Renal pelvis (tissue), 4 donors: ENCODE data around the gene MAMSTR. TPM values are rescaled to one million over a fixed set of nuclear protein-coding genes. Genes with fewer than 3 reads are reported as not detected.
A peak's percentile ranks its signal among the peaks of the same experiment; 100 is the strongest.
"Not testable (repeated sequence)": the region's sequence is repeated elsewhere in the genome, so short reads cannot be mapped to it uniquely, and the experiment has no call there.

Experiments
- DNase-seq: peaks from one replicate; pipeline ENCODE4 v3.0.0-alpha.2; 2013
- polyA plus RNA-seq, 3 donors: library from polyadenylated mRNA; unstranded; fragments of 120-200 nt; gene quantifications; one replicate each; pipeline ENCODE4 v1.2.1, GENCODE V29; 2013; ENCODE audit not compliant: insufficient read length in 3 of 3

The MAMSTR gene
- polyA plus RNA-seq, 3 donors, result 5.7 to 8.0 (median 7.1) TPM

DNA sequence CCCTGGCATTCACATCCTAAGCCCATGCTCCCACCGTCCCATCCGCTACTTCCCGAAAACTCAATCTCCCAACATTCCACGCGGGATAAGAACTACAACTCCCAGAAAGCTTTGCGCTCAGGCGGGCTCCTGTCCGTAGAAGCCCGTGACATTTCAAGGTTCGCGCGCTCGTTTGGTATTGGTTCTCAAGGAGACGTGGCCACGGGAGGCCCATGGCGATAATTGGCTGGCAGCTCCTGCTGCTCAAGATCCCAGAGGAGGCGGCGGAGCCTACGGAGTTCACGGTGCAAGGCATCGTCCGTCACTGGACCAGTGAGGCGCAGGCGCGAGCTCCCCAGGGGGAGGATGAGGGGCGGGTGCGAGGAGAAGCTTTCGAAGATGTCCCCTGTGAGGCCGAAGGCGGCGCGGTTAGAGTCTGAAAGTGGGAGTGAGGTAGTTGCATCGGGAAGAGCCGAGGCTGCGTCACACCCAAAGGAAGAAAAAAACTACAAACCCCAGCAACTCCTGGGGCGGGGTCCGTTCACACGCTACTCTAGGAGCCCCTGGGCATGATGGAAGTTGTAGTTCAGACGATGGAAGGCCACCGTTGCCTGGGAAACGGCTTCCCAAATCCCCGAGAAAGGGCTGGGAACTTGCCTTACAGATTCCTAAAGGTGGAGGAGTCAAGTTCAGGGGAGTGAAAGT, 1.2 kb upstream of the MAMSTR start:
- peak; percentile 100 for DNase-seq

DNA sequence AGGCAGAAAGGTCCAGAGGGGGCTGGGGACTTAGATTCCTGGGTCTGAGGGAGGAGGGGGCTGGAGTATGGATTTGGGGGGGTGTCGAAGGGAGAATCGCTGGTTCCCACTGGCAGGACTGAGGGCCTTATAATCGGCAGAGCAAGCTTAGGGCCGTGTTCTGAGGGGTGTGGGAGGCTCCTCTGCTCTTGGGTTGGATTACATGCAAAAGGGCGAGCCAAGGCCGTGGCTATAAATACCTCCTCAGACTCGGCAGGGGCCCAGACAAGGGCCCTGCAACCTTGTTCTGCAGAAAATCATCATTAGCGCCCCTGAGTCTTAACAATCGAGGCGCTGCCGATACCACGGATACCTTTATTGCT, 707 bp upstream of the MAMSTR start:
- DNase-seq, result no peak

DNA sequence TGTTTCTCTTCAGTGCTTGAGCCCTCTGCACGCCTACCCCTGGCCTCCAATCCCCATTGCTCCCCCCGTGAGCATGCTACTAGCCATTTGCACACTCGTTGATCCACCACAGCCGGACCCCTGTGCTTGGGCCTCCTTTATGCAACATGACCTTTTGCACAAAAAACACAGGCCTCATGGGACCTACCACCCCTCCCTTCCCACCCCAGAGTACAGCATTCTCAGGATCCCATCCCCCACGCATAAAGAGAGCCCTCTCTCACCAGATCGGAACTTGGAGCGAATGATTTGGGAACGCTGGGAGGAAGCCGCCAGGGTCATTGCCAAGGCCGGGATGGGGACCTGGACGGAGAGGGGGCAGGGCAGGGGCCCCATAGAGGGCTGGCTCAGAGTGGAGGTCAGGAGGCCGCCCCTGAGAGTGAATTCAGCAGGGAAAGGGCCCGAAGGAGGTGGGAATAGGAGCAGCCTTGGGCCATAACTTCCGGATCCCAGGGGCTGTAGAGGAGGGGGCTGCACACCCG, 754 bp downstream of the MAMSTR start:
- no peak for DNase-seq

DNA sequence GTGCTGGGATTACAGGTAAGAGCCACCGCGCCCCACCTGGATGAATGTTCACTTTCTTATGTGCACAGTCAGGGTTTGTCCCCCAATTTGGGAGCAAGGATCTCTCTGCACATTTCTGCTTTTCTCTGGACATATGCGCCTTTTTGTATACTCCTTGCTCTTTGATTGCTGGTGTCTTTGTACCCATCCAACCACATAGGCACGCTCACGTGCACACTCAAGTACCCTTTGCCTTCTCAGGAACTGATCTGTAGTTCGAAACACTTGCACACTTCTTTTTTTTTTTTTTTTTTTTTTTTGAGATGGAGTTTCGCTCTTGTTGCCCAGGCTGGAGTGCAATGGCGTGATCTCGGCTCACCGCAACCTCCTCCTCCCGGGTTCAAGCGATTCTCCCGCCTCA, 1.4 kb downstream of the MAMSTR start:
- DNase-seq, result not testable (repeated sequence)

DNA sequence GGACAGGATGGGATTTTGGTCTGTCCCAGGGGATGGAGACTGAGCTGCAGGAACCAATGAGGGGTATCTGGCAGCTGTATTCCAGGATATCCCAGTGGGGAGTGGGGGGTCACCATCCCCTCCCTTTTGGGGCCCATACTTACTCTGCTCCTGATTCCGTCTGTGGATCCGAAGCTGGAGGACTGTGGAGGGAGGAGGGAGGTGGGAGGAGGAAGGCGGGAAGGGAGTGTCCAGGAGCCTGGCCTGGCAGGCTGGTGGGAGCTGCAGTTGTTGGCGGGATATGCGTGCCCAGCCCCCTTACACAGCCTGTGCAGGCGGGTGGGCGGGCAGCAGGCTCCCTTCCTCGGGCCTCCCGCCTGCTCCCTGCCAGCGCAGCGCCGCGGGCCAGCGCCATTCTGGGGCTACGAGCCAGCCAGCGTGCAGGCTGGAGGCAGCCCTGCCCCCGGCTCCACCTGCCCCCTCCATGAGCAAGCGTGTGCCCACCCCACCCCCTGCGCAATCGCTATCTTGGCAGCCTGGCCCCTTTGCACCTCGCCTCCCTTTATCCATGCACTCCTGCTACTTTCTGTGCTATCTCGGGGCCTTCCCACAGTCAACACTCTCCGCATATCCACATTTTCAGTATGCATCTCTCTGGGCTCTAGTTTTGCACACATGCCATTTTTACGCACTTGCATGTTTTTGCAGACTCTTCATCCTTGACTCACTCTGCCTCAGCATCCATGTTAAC, 2.8 kb downstream of the MAMSTR start:
- no peak for DNase-seq

DNA sequence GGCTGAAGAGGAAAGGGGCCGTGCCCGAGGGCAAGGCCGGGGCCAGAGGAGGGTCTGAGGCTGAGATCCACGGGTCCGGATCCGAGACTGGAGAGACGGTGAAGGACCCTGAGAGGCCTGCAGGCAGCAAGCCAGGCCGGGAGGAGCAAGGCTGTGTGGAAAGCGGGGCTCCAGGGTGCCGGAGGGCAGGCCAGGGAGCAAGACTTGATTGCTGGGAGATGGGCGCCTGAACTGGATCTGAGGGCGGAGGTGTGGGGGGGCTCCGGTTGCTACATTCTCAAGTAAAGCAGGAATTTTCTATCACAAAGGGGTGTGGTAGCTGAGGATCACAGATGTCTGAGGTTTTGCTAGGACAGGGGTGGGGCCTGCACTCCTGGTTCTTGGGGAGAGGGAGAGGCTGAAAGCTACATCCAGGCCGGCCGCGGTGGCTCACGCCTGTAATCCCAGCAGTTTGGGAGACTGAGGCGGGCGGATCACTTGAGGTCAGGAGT, 3.8 kb downstream of the MAMSTR start:
- no peak for DNase-seq

DNA sequence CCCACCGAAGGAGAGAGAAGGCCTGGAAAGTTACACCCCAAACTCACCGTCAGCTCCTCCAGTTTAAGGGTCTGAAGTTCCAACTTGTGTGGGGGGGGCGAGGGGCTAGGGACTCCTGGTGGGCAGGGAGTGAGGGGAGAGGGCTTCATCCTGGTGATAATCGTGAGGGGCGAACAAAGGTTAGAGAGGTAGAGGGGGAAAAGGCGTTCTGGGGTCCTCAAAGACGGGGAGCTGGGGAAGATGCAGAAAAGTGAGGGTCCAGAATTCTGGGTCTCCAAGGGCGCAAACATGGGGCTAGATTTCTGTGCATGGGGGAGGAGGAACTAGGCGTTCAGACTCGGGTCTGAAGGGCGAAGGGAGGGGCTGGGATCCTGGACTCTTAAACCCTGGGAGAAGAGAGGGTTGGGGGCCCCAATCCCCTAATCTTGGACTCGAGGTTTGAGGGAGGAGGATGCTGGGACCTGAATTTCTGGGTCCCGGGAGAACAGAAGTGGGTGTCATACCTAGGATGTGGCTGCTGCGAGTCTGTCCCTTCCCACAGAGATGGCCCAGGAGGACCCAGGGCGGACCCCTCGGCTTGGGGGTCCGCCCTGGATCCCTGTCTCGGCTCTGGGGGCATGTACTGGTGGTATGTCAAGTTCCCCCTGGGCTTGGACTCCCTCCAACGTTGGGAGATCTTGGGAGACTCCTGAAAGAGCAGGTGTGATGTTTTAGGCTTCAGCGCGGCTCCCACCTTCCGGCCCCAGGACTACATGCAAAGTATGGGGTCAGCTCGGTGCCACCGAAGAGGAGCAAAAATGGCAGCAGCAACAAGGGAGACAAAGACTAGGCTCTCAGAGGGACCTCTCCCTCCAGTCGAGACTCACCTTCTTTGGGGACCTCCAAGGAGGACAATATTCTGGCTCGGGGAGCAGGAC, 4.5 kb downstream of the MAMSTR start:
- no peak for DNase-seq

DNA sequence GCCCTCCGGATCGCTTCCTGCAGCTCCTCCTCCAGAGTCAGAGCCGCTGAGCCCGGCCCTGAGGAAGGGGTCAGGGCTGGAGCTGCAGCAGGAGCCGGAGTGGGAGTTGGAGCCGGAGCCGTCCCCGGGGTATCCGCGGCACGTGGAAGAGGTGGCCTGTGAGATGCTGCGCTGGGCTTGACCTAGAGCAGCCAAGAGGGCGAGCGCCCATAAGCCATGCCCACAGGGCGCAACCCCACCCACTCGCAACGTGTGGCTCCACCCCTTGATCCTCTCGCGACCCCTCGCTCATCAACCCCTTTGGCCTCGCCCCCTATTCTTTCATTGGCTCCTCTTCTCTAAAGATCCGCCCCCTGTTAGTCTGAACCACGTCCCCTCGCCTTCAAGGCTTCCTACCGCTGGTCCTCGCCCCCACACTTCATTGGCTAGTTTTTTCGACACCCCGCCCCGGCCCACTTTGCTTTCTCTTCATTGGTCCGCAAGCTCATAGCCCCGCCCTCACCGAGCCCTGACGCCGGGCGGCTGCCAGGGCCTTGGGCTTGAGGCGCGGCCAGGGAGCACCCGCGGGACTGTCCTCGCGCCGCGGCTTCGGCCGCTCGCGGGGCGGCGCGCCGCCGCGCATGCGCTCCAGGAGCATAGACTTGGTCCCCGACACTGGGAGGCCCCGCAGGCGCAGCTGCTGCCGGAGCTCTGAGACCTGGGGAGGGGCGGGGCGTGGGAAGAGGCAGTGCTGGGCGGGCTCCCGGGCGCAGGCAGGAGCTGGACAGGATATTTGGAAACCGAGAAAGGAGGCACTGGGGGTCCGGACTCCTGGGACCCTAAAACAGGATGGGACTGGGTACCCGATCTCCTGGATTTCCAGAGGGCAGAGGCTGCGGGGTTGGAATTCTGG, 5.4 kb downstream of the MAMSTR start:
- peak; percentile 100 for DNase-seq

DNA sequence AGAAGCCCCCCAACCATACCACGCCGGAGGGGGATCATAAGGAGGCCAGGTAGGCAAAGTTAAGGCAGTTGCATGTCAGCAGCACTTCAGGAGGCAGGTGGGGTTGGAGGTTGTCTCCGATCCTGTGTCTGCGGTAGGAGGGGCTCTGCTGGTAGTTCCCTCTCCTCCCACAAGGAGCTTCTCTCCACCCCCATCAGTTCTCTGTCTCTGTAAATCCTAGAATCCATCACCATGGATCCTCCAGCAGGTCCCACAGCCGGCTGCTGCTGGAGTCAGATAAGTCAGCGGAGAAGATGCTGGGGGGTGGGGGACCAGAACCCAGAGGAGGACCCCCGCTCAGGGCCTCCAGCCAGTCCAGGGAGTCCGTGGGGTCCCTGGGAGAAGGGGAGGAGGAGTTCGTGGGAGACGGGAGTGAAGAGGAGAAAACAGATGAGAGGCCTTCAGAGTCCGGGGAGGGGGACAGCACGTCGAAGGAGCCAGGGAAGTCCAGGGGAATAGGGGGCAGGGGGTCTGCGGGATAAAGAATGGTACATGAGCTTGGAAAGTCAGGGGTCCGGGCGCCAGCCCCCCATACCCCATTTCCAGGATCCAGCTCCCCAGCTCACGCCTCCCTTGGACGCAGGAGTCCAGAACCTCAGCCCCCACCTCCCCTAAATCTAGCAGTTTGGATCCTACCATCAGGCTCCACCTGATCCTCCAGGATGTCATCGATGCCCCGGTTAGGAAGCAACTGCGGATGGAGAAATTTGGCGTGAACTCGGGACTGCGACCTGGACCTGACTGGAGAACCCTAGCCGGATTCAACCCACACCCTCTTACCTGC, 6.3 kb downstream of the MAMSTR start:
- DNase-seq, result no peak

DNA sequence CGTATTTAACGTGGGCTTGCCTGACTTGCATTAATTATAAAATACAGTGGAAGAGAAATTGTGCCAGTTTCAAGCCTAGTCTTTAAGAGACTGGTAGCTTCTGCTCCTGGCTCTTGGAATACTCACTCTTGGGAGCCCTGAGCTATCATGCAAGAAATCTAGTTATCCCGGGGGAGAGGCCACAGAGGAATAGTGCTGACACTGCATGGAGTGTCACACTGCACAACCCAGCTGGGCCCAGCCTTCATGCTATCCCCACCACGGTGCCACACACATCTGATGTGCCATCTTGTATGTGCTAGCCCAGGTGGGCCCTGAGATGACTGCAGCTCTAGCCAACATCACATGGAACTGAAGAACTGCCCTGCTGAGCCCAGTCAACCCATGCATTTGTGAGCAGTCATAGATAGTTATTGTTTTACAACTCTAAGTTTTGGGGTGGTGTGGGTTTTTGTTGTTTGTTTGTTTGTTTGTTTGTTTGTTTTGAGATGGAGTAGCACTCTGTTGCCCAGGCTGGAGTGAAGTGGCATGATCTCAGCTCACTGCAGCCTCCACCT, 8.3 kb downstream of the MAMSTR start:
- DNase-seq, result no peak

DNA sequence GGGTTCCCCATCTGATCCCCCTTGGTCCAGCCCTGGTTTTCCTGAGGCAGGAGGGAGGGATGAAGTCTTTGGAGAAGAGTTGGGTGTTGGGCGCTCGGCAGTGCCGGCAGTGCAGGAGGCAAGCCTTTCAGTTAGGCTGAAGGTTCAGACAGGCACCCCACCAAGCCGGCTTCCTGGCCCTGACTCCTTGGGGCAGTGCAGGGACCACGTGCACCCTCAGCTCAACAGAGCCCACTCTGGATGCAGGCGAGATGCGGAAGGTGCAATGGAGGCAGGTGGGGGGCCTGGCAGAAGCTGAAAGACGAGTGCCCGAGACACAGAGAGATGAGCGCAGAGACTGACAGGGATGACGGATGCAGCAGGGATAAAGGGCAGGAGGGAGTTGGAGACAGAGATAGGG, 11.1 kb downstream of the MAMSTR start:
- DNase-seq, result no peak

DNA sequence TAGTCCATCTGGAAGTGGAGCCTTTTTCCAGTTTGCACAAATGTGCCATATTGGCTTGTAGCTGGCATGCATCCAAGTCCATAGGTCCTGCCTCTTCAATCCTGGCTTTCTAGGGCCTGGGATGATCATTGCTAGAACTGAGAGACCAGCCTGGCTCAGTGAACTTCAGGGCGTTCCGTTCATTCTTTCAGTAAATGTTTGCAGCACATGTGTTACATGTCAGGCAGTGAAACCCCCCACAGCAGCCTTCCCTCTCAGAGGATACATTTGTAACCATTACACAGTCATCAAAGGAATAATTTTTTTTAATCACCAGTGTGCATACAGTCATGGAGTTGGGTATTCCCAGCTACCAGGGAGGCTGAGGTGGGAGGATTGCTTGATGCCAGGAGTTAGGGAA, 14.1 kb downstream of the MAMSTR start:
- no peak for DNase-seq

DNA sequence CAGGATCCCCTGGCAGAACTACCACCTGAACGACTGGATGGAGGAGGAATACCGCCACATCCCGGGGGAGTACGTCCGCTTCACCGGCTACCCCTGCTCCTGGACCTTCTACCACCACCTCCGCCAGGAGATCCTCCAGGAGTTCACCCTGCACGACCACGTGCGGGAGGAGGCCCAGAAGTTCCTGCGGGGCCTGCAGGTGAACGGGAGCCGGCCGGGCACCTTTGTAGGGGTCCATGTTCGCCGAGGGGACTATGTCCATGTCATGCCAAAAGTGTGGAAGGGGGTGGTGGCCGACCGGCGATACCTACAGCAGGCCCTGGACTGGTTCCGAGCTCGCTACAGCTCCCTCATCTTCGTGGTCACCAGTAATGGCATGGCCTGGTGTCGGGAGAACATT, 16.2 kb downstream of the MAMSTR start:
- DNase-seq, result no peak

DNA sequence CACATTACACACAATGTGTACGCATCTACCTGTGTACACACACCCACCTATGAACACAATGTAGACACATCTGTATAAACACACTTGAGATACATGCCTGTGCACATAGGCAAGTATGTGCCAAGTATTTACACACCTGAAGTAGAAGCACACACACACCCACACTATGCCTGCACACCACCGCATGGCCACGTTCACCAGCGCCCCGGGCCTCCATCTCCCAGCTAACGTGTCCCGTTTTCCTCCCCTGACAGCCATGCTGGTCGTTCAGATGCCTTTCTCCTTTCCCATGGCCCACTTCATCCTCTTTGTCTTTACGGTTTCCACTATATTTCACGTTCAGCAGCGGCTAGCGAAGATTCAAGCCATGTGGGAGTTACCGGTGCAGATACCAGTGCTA, 16.8 kb downstream of the MAMSTR start:
- no peak for DNase-seq

DNA sequence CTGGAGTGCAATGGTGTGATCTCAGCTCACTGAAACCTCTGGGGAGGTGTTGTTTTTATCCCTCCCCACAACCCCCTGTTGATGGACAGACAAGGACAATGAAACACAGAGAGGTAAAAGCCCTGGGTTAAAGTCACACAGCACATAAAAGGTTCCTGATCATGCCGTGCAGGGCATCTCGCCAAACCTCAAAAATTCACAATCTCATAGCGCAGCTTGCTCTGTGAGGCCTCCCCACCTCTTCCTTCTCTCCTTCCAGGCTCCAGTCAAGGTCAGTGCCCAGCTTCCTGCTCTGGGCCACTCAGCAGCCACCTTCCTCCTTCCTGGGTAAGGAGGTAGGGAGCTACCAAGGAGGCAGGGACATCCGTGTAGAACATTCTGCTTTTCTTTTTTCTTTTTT, 21.5 kb downstream of the MAMSTR start:
- no peak for DNase-seq

DNA sequence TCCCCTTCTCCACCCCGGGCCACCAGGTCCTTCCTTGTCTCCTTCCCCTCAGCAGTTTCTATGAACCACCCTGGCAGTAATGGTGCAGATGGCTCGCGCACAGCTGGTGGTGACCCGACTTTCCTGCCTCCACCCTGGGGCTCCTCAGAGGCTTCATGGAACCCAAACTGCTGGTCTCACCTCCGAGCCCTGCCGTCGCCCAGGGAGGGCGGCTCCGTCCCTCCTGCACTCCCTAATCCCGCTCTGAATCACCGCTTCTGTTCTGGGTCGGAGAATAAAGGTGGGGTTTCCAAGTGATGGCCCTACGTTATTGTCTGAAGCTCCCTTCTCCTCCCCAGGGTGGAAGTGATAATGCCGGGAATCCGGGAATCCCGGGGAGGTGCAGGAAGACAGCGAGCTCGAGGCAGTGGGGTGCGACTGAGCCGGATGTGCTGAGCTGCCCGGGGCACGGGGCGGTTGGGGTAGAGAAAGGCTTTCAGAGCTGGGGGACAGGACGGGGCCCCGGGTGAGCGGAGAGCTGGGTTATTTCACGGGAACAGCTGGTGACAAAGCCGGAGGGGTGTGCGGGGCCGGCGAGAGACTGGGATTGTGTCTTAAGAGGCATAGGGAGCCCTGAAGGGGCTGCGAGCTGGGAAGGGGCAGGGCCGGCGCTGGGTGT, 23.0 kb downstream of the MAMSTR start:
- no peak for DNase-seq

DNA sequence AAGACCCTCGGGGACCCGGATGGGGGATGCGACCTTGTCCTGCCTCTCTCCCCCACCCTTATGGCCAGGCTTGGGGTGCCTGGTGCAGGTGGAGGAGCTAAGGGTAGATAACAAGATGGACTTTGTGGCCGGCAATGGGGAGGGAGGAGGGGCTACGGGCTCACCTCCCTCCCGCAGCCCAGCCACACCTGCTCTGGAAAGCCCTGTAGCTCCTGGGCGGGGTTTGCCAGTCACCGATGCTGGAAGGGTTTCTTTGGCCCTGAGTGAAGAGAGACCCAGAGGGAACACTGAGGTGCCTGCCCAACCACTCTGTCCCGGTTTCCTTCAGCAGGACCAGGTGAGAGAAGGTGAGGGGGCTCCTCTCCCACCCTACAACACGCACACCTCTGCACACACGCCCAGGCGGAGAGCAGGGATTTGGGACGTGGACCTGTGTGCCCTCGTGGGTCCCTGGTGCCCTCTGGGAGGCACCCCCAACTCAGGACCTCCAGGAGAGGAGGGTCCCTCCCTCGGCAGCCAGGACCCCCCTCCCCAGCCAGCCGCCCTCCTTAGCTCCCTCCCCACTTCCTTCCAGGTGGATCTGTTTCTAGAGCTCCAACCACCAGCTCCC, 23.7 kb downstream of the MAMSTR start, which contains the start of gene FUT2:
FUT2 (plus strand) TSS at position 229 of the 610 bp plus-strand sequence. CDS start 6,986 bp downstream, outside the sequence.
- DNase-seq, result no peak

DNA sequence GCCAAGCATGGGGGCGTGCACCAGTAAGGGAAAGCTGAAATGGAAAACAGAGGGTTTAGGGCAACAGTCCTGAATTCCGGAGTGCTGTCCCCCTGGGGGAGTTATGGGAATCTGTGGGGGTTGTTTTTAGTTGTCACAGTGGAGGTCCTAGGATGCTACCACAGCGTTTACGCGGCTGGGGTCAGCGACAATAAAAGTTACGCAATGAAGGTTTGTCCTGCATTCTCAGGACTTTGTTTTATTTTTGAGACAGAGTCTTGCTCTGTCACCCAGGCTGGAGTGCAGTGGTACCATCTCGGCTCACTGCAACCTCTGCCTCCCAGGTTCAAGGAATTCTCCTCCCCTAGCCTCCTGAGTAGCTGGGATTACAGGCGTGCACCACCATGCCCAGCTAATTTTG, 25.9 kb downstream of the MAMSTR start:
- not testable (repeated sequence) for DNase-seq

DNA sequence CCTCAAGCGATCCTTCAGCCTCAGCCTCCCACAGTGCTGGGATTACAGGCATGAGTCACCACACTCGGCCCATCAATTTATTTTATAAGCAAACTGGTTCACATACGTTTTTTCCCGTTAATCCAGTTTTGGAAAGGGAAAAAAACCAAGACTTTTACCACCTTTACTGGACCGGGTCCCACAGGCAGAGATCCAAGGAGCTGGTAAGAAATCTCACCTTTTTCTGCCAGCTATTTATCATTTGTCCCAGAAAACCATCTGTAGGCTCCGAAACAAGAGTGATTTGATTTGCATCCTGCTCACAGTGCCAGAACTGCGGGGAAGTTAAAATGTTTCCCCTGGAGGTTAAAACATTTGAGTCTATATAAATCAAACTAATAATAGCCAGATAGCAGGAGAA, 30.1 kb downstream of the MAMSTR start:
- DNase-seq, result no peak
